Measurements from ENCODE around the gene CHDH. TPM values are rescaled to one million over a fixed set of nuclear protein-coding genes. Genes with fewer than 3 reads are reported as not detected.

Gene CHDH
- total and polyA plus RNA-seq, 2 donors (not counting 3 experiments of a cell fraction or from before 2014, with no cell fraction given), result 0.04 to 0.06 TPM

GRCh38 chr3:53881691-53882593 lies 35.7 kb upstream of the CHDH start, which contains the start of gene ACTR8:
Gene ACTR8, minus strand, starts transcription at chr3:53882152. Its CDS starts 51 bp downstream, at chr3:53882101.
- Histone ChIP-seq H2AFZ (ENCODE audit: low read depth, low read length) (peak within 1 kb of the TSS; percentile 90), H3K27ac (ENCODE audit: insufficient read depth, low read depth, low read length) (peak within 1 kb of the TSS; percentile 70), H3K4me2 (ENCODE audit: insufficient read depth, low read length) (peak within 1 kb of the TSS; percentile 94), H3K9me1 (replicated peaks; ENCODE audit: control insufficient read depth, extremely low read depth, insufficient read depth, low read length) (no peaks in the 10 kb centered on the region), H3K36me3 (ENCODE audit: control insufficient read depth in 2 of 2, extremely low read depth in 1 of 2, insufficient read depth in 2 of 2, low read length in 2 of 2) (peaks cover 11 to 31% of the 10 kb centered on the region in 2 experiments), H3K9me3 (replicated peaks; ENCODE audit: control insufficient read depth, insufficient read depth, low read length) (no peaks in the 10 kb centered on the region), H4K20me1 (replicated peaks; ENCODE audit: control insufficient read depth, extremely low read depth, insufficient read depth, low read length) (no peaks in the 10 kb centered on the region), H3K4me1 (ENCODE audit: control insufficient read depth, extremely low read depth, insufficient read depth, low read length) (peaks cover 10% of the 10 kb centered on the region), H3K27me3 (ENCODE audit: control insufficient read depth in 2 of 2, insufficient read depth in 2 of 2, low read length in 2 of 2) (no peaks in the 10 kb centered on the region), H3K9ac (replicated peaks; ENCODE audit: extremely low read depth, insufficient read depth, low read length) (peak within 1 kb of the TSS; percentile 89), H3K79me2 (ENCODE audit: control insufficient read depth, insufficient read depth, low read length) (peaks cover 13% of the 10 kb centered on the region), H3K4me3 (replicated peaks in 1 of 3; ENCODE audit: insufficient read depth in 1 of 3, low read depth in 1 of 3, low read length in 3 of 3) (peak within 1 kb of the TSS; percentile 64 to 87 (median 87))
- ChIA-PET POLR2A (interaction anchor here (0.8 to 2.2 kb wide), 2 partner anchors 10 kb away, joined by 3 to 6 read pairs; partner anchors contain the start of gene SELENOK), CTCF (interaction anchor here (1.9 kb wide), 1 partner anchor 10 kb away, joined by 9 read pairs; the partner anchor contains the start of gene SELENOK)
- FAIRE-seq (peak; percentile 80), DNase-seq (ENCODE audit: low read depth, low spot score) (peak; percentile 91)
- BruUV-seq (replicated peaks), result no TSS peak
- dilution Hi-C loops (cut with MboI; ENCODE audit: extremely low pct_ligation_motif_present, low sequenced_read_pairs) (no loop called here), intact Hi-C loops (cut with micrococcal nuclease) (loop anchor here (1.0 kb wide), 1 partner anchor 9 kb away; the partner anchor contains the start of gene SELENOK)
- TF ChIP-seq POLR2A (IDR thresholded peaks at IDR 0.05; ENCODE audit: low read depth, low read length) (peak; percentile 93), EZH2 (IDR thresholded peaks at IDR 0.05; ENCODE audit: borderline replicate concordance, low read depth, low read length, severe bottlenecking) (no peak), POLR2AphosphoS5 (IDR thresholded peaks at IDR 0.05; ENCODE audit: insufficient read depth, low read depth, low read length) (peak; percentile 90), MYC (IDR thresholded peaks at IDR 0.05; ENCODE audit: low read depth, low read length) (no peak)
- TF ChIP-seq, protein P1, sequence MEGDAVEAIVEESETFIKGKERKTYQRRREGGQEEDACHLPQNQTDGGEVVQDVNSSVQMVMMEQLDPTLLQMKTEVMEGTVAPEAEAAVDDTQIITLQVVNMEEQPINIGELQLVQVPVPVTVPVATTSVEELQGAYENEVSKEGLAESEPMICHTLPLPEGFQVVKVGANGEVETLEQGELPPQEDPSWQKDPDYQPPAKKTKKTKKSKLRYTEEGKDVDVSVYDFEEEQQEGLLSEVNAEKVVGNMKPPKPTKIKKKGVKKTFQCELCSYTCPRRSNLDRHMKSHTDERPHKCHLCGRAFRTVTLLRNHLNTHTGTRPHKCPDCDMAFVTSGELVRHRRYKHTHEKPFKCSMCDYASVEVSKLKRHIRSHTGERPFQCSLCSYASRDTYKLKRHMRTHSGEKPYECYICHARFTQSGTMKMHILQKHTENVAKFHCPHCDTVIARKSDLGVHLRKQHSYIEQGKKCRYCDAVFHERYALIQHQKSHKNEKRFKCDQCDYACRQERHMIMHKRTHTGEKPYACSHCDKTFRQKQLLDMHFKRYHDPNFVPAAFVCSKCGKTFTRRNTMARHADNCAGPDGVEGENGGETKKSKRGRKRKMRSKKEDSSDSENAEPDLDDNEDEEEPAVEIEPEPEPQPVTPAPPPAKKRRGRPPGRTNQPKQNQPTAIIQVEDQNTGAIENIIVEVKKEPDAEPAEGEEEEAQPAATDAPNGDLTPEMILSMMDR (IDR thresholded peaks at IDR 0.05; ENCODE audit: extremely low read depth in 1 of 2, insufficient read depth in 1 of 2, low read depth in 1 of 2, low read length in 2 of 2), result peak in 1 of 2 donors; percentile 8
